Esophagus squamous epithelium (tissue), 4 donors: ENCODE measurements around the gene SLC1A6.

Experiments
- CTCF ChIP-seq, 6 experiments: fragments of 450-650 bp in 4 of 6; fragments of 200-600 bp in 2 of 6; sonication (generic) in 2 of 6; IDR thresholded peaks; one replicate each; pipeline ENCODE4 v1.5.1; 2016 to 2019; ENCODE audit warnings: antibody characterized with exemption in 6 of 6, mild to moderate bottlenecking in 4 of 6, moderate library complexity in 4 of 6
- POLR2A ChIP-seq, 4 donors: fragments of 450-650 bp; IDR thresholded peaks; one replicate each; pipeline ENCODE4 v1.6.1; 2017; ENCODE audit warnings: antibody characterized with exemption in 4 of 4, mild to moderate bottlenecking in 4 of 4, moderate library complexity in 3 of 4

- no peak for TF ChIP-seq CTCF (IDR thresholded peaks at IDR 0.05)
- no peak for TF ChIP-seq POLR2A (IDR thresholded peaks at IDR 0.05)
Observed at GRCh38 chr19:14968247-14968646, 11.4 kb downstream of the SLC1A6 start.
